Endothelial cell of umbilical vein (primary cell): Measurements from ENCODE around the gene ERGIC1. TPM values are rescaled to one million over a fixed set of nuclear protein-coding genes. Genes with fewer than 3 reads are reported as not detected.

Experiments used
- BruUV-seq: library from RNA; stranded (reverse); fragments of 400-500 nt; replicated peaks from 2 replicates; lab custom pipeline; 2021; lab: Mats Ljungman, UMichigan
- CTCF ChIA-PET: fragments of 300-600, 350-600 bp; sonication (Branson Sonifier 250); formaldehyde crosslinking; loops from one replicate; lab custom pipeline; 2021; ENCODE audit warnings: antibody characterized with exemption, inconsistent platforms; lab: Charles Lee
- POLR2A ChIA-PET: fragments of 300-600, 350-600 bp; sonication (Branson Sonifier 250); formaldehyde crosslinking; loops from one replicate; lab custom pipeline; 2021; ENCODE audit warnings: antibody characterized with exemption, inconsistent platforms; lab: Charles Lee
- DNase-seq: peaks from one replicate; pipeline ENCODE4 v3.0.0-alpha.2; 2011; ENCODE audit warnings: low read depth, low spot score
- FAIRE-seq: peaks from 2 replicates; lab custom pipeline; 2011; peaks lifted over from hg19 to GRCh38; lab: Jason Lieb, UNC
- H2AFZ ChIP-seq: 2 replicates; pipeline ENCODE4 v1.6.0; 2012; ENCODE audit warnings: low read depth, low read length, control low read depth, inconsistent platforms
- H3K27ac ChIP-seq: 2 replicates; pipeline ENCODE4 v1.5.1; 2011; ENCODE audit warnings: low read depth, mild to moderate bottlenecking, control low read depth, low read length, moderate library complexity; ENCODE audit not compliant: insufficient read depth
- H3K27me3 ChIP-seq, 2 experiments: 2 replicates each; pipeline versions ENCODE4 v1.6.0 to v1.6.1; 2011; ENCODE audit warnings: low read length in 2 of 2, mixed read lengths in 1 of 2; ENCODE audit not compliant: control insufficient read depth in 2 of 2, insufficient read depth in 2 of 2
- H3K36me3 ChIP-seq, 2 experiments: 2 replicates in 1 of 2; 3 replicates in 1 of 2; pipeline ENCODE4 v1.5.1; 2011; ENCODE audit warnings: low read length in 2 of 2, mild to moderate bottlenecking in 1 of 2, moderate library complexity in 1 of 2; ENCODE audit not compliant: control insufficient read depth in 2 of 2, insufficient read depth in 2 of 2; ENCODE audit errors: extremely low read depth in 1 of 2
- H3K4me1 ChIP-seq: 3 replicates; pipeline ENCODE4 v1.5.1; 2011; ENCODE audit warnings: mild to moderate bottlenecking, low read length; ENCODE audit not compliant: control insufficient read depth, insufficient read depth; ENCODE audit errors: extremely low read depth
- H3K4me2 ChIP-seq: 2 replicates; pipeline ENCODE4 v1.6.1; 2011; ENCODE audit warnings: low read length, control low read depth, mixed read lengths; ENCODE audit not compliant: insufficient read depth
- H3K4me3 ChIP-seq, 3 experiments: fragments of 200-600 bp in 1 of 3; sonication (generic), shearing (Covaris generic) in 1 of 3; replicated peaks in 1 of 3; 2 replicates each; pipeline ENCODE4 v1.5.1; 2011 to 2016; ENCODE audit warnings: control low read depth in 3 of 3, low read length in 3 of 3, mild to moderate bottlenecking in 2 of 3, inconsistent platforms in 1 of 3, low read depth in 1 of 3, moderate library complexity in 1 of 3; ENCODE audit not compliant: insufficient read depth in 1 of 3
- H3K79me2 ChIP-seq: 2 replicates; pipeline ENCODE4 v1.6.0; 2012; ENCODE audit warnings: low read length, inconsistent platforms; ENCODE audit not compliant: control insufficient read depth, insufficient read depth
- H3K9ac ChIP-seq: replicated peaks from 2 replicates; pipeline ENCODE3; 2011; ENCODE audit warnings: low read length, control low read depth; ENCODE audit not compliant: insufficient read depth; ENCODE audit errors: extremely low read depth
- H3K9me1 ChIP-seq: replicated peaks from 3 replicates; pipeline ENCODE4 v1.6.0; 2011; ENCODE audit warnings: mild to moderate bottlenecking, low read length; ENCODE audit not compliant: control insufficient read depth, insufficient read depth; ENCODE audit errors: extremely low read depth
- H3K9me3 ChIP-seq: replicated peaks from 2 replicates; pipeline ENCODE4 v1.5.1; 2012; ENCODE audit warnings: low read length, inconsistent platforms; ENCODE audit not compliant: control insufficient read depth, insufficient read depth
- H4K20me1 ChIP-seq: replicated peaks from 2 replicates; pipeline ENCODE3; 2011; ENCODE audit warnings: mild to moderate bottlenecking, low read length; ENCODE audit not compliant: control insufficient read depth, insufficient read depth; ENCODE audit errors: extremely low read depth
- CTCF ChIP-seq, 2 donors: IDR thresholded peaks; 1 replicate in 1 of 2; 2 replicates in 1 of 2; pipeline ENCODE4 v1.5.1; 2011; ENCODE audit warnings: low read length in 2 of 2, mild to moderate bottlenecking in 2 of 2, moderate library complexity in 2 of 2, control low read depth in 1 of 2, inconsistent platforms in 1 of 2, low read depth in 1 of 2; ENCODE audit not compliant: insufficient read depth in 1 of 2; ENCODE audit errors: extremely low read depth in 1 of 2
- FOS ChIP-seq: IDR thresholded peaks from 2 replicates; pipeline ENCODE4 v1.6.1; 2011; ENCODE audit warnings: mild to moderate bottlenecking, low read length, moderate library complexity, borderline replicate concordance; ENCODE audit not compliant: insufficient read depth
- GATA2 ChIP-seq: IDR thresholded peaks from 2 replicates; pipeline ENCODE4 v1.7.0; 2011; ENCODE audit warnings: low read depth, mild to moderate bottlenecking, moderate library complexity, mixed read lengths, low read length; ENCODE audit not compliant: insufficient read length, insufficient read depth
- JUN ChIP-seq: IDR thresholded peaks from 2 replicates; pipeline ENCODE4 v1.6.1; 2011; ENCODE audit warnings: borderline replicate concordance, low read depth; ENCODE audit not compliant: insufficient read length, insufficient read depth
- MYC ChIP-seq: IDR thresholded peaks from one replicate; pipeline ENCODE4 v1.6.1; 2011; ENCODE audit warnings: mild to moderate bottlenecking, low read depth, low read length
- POLR2AphosphoS5 ChIP-seq: IDR thresholded peaks from 2 replicates; pipeline ENCODE4 v1.6.1; 2012; ENCODE audit warnings: low read depth, mild to moderate bottlenecking, control low read depth, low read length, moderate library complexity; ENCODE audit not compliant: insufficient read depth
- dilution Hi-C: fragments of 300-500 bp; cut with MboI; formaldehyde crosslinking; loops from one replicate; pipeline ENCODE4 v1.15.0; 2019; ENCODE audit warnings: low sequenced_read_pairs; ENCODE audit not compliant: extremely low pct_ligation_motif_present
- intact Hi-C: fragments of 100-400 bp; cut with micrococcal nuclease; formaldehyde crosslinking; loops from one replicate; pipeline ENCODE4 v1.10.0; 2022
- polyA plus RNA-seq, 4 experiments: library from polyadenylated mRNA; depleted of rRNA in 3 of 4; stranded (reverse) in 3 of 4; unstranded in 1 of 4; fragments of >200 nt; gene quantifications; 2 replicates each; pipeline versions ENCODE4 v1.2.1 to v1.2.3, GENCODE V29; 2011 to 2012; ENCODE audit warnings: missing spikeins in 1 of 4
- total RNA-seq: library from RNA; stranded (reverse); gene quantifications from 2 replicates; pipeline ENCODE4 v1.2.3, GENCODE V29; 2021

Gene ERGIC1
- total and polyA plus RNA-seq, 2 donors (not counting 3 experiments of a cell fraction or from before 2014, with no cell fraction given) = 105 to 109 TPM

- no peak for DNase-seq
- dilution Hi-C loops (no loop called here), intact Hi-C loops (no loop called here)
- no peak overlapping the region for H3K9ac ChIP-seq
- no peak overlapping the region for H3K4me2 ChIP-seq
- no peak overlapping the region for H3K4me3 ChIP-seq
- peaks cover 0 to 5% of the 10 kb centered on the region in 2 experiments for H3K36me3 ChIP-seq
- TF ChIP-seq JUN (no peak), MYC (no peak)
- no peaks in the 10 kb centered on the region for H3K9me3 ChIP-seq
- CTCF ChIA-PET = interaction anchor here (1.0 kb wide), 1 partner anchor 9 kb away, joined by 4 read pairs; no protein-coding TSS in a partner anchor
- no peaks in the 10 kb centered on the region for H3K79me2 ChIP-seq
- no peak overlapping the region for H3K27ac ChIP-seq
- no peak for FAIRE-seq
- POLR2A ChIA-PET = interaction anchor here (1.2 kb wide), 1 partner anchor 12 kb away, joined by 4 read pairs; the partner anchor contains the start of gene RPL26L1
- H3K4me1 ChIP-seq = no peaks in the 10 kb centered on the region
- no TSS peak for BruUV-seq
- no peaks in the 10 kb centered on the region for H3K27me3 ChIP-seq
- no peaks in the 10 kb centered on the region for H4K20me1 ChIP-seq
- H3K9me1 ChIP-seq = no peaks in the 10 kb centered on the region
- no peak overlapping the region for H2AFZ ChIP-seq
These were observed 137.4 kb downstream of the ERGIC1 start for GRCh38 chr5:172971482-172971881.

GRCh38 chr5:172972552-172972951, 138.5 kb downstream of the ERGIC1 start:
- Histone ChIP-seq H3K79me2 (no peaks in the 10 kb centered on the region), H3K9me1 (no peaks in the 10 kb centered on the region), H3K9me3 (no peaks in the 10 kb centered on the region), H3K27ac (no peak overlapping the region), H3K4me1 (no peaks in the 10 kb centered on the region), H3K4me2 (no peak overlapping the region), H3K36me3 (peaks cover 0 to 5% of the 10 kb centered on the region in 2 experiments), H3K27me3 (no peaks in the 10 kb centered on the region), H3K9ac (no peak overlapping the region), H3K4me3 (no peak overlapping the region), H2AFZ (no peak overlapping the region), H4K20me1 (no peaks in the 10 kb centered on the region)
- DNase-seq (no peak), FAIRE-seq (no peak)
- CTCF ChIA-PET = no interaction called here
- BruUV-seq = no TSS peak
- intact Hi-C loops (no loop called here), dilution Hi-C loops (no loop called here)
- POLR2A ChIA-PET = interaction anchor here (1.2 kb wide), 1 partner anchor 14 kb away, joined by 4 read pairs; the partner anchor contains the start of gene RPL26L1
- TF ChIP-seq POLR2AphosphoS5 = no peak
- TF ChIP-seq CTCF (IDR thresholded peaks at IDR 0.05; ENCODE audit: extremely low read depth in 1 of 2, insufficient read depth in 1 of 2, low read depth in 1 of 2, low read length in 2 of 2) = no peak
- no peak for TF ChIP-seq GATA2
- TF ChIP-seq FOS = no peak
